Activated naive CD8-positive, alpha-beta T cell treated with anti-CD3 and anti-CD28 coated beads, Interleukin-2, amount 50 U/mL, for 24 hours (primary cell): Measurements from ENCODE around the gene SLC6A20.

Experiments
- ATAC-seq: fragments of 150-1000 bp; cut with Tn5 transposase; one replicate; pipeline ENCODE4 v1.10.0; 2021
- DNase-seq: peaks from one replicate; pipeline ENCODE4 v3.0.0; 2021
- H3K27ac Mint-ChIP-seq: one replicate; pipeline ENCODE4 v1.8.0; 2021; ENCODE audit warnings: mild to moderate bottlenecking, mixed read lengths
- H3K27me3 Mint-ChIP-seq: one replicate; pipeline ENCODE4 v1.8.0; 2021; ENCODE audit warnings: mixed read lengths
- H3K36me3 Mint-ChIP-seq: one replicate; pipeline ENCODE4 v1.8.0; 2021; ENCODE audit warnings: low read depth, mixed read lengths
- H3K4me1 Mint-ChIP-seq: one replicate; pipeline ENCODE4 v1.8.0; 2021; ENCODE audit warnings: mixed read lengths
- H3K4me3 Mint-ChIP-seq: one replicate; pipeline ENCODE4 v1.8.0; 2021; ENCODE audit warnings: mild to moderate bottlenecking, moderate library complexity, mixed read lengths
- H3K9me3 Mint-ChIP-seq: one replicate; pipeline ENCODE4 v1.8.0; 2021; ENCODE audit warnings: mixed read lengths

Gene SLC6A20

DNA sequence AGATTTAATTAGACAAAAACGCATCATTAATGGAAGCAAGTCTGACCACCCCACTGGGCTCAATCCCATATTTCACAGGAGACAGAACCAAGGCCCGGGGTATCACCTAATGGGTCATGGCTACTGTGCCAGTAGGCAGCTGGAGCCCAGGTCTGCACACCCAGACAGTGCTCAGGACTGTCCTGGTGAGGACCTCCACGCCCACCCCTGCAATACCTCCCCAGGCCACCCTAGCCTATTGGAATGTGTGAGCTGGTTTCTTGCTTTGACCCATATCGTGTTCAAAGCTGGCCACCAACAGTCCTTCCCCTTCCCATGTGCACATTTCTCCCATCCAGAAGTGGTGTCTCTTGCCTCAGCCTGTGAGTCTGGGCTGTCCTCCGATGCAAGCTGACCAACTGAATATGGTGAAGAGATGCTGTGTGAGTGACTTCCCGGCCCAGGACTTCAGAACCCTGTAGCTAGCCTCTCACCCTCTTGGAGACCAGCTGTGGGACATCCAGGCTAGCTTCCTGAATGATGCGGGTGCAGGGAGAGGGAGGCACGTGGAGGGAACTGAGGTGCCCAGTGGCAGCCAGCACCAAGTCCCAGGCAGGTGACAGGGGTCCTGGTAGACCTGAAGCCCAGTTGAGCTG lies 19.1 kb downstream of the SLC6A20 start:
- Mint-ChIP-seq H3K27me3 (peaks cover 5% of the 10 kb centered on the region), H3K4me3 (no peak overlapping the region), H3K4me1 (peaks cover 11% of the 10 kb centered on the region), H3K9me3 (no peaks in the 10 kb centered on the region), H3K36me3 (no peaks in the 10 kb centered on the region), H3K27ac (no peak overlapping the region)
- no peak for DNase-seq
- no peak for ATAC-seq

DNA sequence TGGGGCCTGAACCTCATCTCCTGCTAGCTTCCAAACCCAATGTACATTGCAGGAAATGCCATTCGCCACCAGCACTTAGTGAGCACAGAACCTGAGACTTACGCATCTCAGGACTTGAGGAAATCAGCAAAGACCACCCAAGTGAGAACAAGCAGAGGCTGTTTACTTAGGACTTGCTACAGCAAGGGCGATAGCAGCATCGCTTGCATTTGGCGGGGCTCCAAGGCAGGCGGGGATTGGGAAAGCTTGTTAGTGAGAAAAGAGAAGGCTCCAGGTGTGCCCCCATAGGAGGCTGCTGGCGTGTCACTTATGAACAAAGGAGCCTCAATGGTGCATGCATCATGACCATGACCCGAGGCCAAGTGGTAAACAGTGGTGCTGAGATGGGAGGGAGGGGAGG lies 19.7 kb downstream of the SLC6A20 start:
- H3K4me3 Mint-ChIP-seq = no peak overlapping the region
- no peak for ATAC-seq

DNA sequence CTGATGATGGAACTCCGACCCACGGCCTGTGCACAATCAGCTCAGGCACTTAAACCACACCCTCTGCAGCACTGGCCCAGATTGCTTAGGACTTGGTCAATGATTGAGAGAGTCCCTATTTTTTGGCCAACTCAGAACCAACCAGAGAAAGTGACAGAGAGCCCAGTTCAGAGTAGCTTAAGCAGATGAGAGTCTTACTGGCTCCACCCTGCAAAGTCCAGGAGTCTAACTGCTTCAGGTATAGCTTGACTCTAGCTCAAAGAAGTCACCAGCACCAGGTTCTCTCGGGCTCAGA lies 20.1 kb downstream of the SLC6A20 start:
- Mint-ChIP-seq H3K27ac (no peak overlapping the region), H3K4me3 (no peak overlapping the region), H3K9me3 (no peaks in the 10 kb centered on the region), H3K27me3 (peaks cover 10% of the 10 kb centered on the region), H3K36me3 (no peaks in the 10 kb centered on the region), H3K4me1 (peaks cover 14% of the 10 kb centered on the region)
- DNase-seq (no peak), ATAC-seq (no peak)

More for the DNA sequence above, 19.7 kb downstream of the SLC6A20 start:
- no peak for DNase-seq
- Mint-ChIP-seq H3K27ac (no peak overlapping the region), H3K36me3 (no peaks in the 10 kb centered on the region), H3K9me3 (no peaks in the 10 kb centered on the region), H3K27me3 (peaks cover 9% of the 10 kb centered on the region), H3K4me1 (peaks cover 14% of the 10 kb centered on the region)

DNA sequence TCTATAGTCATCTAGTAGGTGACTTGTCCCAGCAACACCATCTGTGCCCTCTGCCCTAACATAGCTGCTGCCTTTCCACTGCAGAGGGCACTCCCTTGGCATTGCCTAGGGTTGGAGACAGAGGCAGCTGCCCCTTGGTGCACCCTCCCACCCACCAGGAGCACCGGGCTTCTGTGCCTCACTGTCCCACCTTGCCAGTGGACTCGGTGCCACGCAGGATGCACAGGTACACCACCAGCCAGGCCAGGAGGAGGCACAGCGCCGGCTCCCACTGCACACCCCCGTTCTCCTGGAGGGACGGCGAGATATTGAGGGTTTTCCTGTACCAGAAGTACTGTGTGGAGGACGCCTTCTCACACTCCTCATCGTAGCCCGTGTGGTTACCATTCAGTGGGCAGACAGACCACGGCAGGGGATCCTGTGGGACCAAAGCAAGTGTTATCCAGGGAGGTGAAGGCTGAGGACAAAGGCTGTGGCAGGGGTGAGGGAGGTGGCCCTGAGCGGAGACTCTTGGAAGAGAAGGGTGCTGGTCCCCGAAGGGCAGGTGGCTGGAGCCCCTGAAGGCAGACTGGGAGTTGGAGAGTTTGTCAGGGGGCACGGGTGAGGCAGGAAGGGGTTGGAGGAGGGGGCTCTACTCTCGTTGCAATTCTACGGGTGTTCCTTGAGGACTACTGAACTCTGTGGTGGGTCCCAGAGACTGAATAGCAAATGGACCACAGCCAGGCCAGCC lies 20.6 kb downstream of the SLC6A20 start:
- no peaks in the 10 kb centered on the region for H3K36me3 Mint-ChIP-seq
- DNase-seq (no peak), ATAC-seq (no peak)
- H3K27me3 Mint-ChIP-seq = peaks cover 9% of the 10 kb centered on the region
- H3K4me3 Mint-ChIP-seq = no peak overlapping the region
- H3K9me3 Mint-ChIP-seq = no peaks in the 10 kb centered on the region
- peaks cover 14% of the 10 kb centered on the region for H3K4me1 Mint-ChIP-seq
- no peak overlapping the region for H3K27ac Mint-ChIP-seq

DNA sequence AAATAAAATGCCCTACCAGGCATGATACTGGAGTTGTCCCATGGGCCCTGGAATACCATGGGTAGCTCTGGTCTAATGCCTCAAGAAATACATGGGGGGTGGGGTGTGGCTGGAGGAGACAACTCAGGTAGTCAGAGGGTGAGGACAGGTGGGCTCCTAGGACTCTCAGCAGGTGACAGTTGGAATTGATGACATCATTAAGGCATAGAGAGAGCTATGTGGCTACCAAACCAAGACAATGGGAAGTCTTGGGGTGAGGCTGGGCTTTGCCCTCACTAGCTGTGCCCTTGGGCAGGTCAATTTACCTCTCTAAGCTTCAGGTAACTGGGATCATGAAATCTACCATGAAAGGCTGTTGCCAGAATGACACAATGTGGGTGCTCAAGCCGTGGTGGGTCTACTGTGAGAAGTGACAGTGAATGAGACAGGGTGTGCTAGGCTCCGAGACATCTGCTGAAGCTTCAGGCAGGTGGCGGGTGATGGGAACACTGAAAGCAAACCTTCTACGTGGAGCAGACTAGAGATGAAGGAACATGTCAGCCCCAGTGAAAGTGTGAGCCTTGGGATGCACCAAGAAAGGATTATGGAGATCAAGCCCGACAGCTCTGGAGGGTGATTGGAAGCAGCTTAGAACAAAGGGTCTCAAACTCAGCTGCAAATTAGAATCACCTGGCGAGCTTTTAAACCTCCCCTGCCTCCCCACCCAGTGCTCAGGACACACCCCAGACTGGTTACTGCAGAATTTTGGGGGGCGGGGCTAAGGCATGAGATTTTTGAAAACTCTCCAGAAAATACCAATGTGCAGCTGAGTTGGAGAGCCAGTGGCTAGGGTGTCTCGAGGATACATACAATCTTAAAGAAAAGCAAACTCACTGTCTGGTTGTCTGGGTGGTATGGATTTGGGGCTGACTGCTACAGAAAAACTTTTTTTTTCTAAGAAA lies 21.5 kb downstream of the SLC6A20 start:
- H3K4me3 Mint-ChIP-seq = no peak overlapping the region
- peaks cover 13% of the 10 kb centered on the region for H3K27me3 Mint-ChIP-seq
- no peak for DNase-seq
- peaks cover 14% of the 10 kb centered on the region for H3K4me1 Mint-ChIP-seq
- H3K9me3 Mint-ChIP-seq = no peaks in the 10 kb centered on the region
- ATAC-seq = no peak
- H3K27ac Mint-ChIP-seq = no peak overlapping the region
- no peaks in the 10 kb centered on the region for H3K36me3 Mint-ChIP-seq

DNA sequence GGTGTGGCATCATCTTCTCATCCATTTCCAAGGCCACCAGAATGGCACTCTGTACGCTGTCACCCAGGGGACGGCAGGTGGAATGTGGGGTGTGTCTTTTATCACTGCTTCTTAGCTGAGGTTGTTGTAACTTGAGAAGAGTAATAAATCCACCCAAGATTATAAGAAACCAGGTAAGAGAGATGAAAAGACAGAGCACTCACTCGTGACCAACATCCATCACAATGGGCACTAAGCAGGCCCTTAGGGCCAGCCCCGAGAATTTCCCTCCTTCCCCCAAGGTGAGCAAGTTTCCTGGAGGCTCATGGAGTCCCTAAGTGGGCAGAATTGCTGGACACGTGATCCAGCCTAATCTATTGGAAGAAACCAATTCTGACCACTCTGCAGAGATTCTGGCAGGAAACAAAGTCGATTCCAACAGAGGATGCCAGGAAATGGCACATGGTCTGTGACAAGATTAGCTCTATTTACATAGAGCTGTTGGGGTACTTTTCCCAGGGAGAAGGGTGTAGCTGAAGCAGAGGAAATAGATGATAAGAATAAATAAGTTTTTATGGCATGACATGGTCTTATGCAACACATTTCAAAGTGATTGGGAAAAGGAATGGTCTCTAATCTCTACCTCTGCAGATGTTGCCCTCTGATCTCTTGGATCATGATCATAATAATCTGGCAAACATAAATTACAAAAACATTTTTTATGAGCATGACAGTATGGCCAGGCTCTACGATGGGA lies 22.5 kb downstream of the SLC6A20 start:
- Mint-ChIP-seq H3K36me3 (no peaks in the 10 kb centered on the region), H3K4me3 (no peak overlapping the region)
- no peak for DNase-seq

DNA sequence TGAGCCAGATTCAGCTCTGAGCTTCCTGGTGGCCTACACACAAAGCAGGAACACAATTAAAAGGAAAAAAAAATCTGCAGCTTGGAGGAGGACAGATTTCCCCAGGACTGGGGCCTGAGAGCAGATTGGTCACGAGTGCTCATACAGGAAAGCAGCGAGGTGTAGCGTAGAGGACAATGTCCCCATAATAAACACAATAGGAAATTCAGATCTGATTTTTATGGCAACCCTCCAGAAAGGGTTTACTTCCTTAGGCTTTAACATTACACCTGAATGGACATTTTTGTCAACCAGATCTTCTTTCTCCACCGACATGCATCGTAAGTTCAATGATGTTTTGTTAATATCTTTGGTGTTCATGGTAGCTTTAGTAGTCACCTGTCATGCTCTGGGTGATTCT lies 23.3 kb downstream of the SLC6A20 start:
- Mint-ChIP-seq H3K4me1 (peaks cover 14% of the 10 kb centered on the region), H3K27me3 (peaks cover 28% of the 10 kb centered on the region), H3K4me3 (no peak overlapping the region), H3K36me3 (no peaks in the 10 kb centered on the region), H3K9me3 (no peaks in the 10 kb centered on the region), H3K27ac (peak overlapping the region; percentile 60)
- ATAC-seq (no peak), DNase-seq (no peak)

More for the DNA sequence above, 22.5 kb downstream of the SLC6A20 start:
- Mint-ChIP-seq H3K27ac (no peak overlapping the region), H3K9me3 (no peaks in the 10 kb centered on the region), H3K27me3 (peaks cover 21% of the 10 kb centered on the region), H3K4me1 (peaks cover 14% of the 10 kb centered on the region)
- ATAC-seq = no peak

DNA sequence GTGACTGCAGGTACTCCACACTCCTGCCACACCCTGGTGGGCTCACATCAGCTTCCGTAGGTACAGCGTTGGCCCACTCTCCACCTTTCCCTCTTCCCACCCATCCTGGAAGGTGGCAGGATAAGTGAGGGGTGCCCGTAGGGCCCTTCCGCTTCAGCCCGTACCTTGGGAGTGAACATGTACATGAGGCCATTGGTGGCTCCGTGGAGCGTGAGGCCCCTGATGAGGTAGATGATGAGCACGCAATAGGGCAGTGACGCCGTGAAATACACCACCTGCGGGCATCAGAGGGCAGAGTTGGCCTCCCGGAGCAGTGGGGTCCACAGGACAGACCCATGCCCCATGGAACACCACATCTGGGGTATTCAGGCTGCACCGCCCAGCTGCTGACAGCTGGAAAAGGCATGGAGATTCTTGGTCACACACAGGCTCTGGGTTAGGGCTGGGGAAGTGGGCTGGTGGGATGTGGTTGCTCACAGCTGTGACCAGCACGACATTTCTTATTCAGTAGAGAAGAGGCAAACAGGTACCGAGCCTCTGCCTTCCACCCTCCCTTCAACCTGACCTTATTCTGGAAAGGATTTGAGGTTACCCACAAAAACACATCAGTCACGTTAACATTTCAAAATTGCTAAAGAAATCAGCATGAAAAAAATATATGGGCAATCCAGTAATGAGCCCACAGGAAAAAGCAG lies 23.8 kb downstream of the SLC6A20 start:
- H3K36me3 Mint-ChIP-seq = no peaks in the 10 kb centered on the region
- peaks cover 3% of the 10 kb centered on the region for H3K9me3 Mint-ChIP-seq
- peaks cover 14% of the 10 kb centered on the region for H3K4me1 Mint-ChIP-seq
- DNase-seq = peak; percentile 27
- ATAC-seq = peak; percentile 86
- H3K4me3 Mint-ChIP-seq = no peak overlapping the region
- H3K27ac Mint-ChIP-seq = peak overlapping the region; percentile 60
- H3K27me3 Mint-ChIP-seq = peaks cover 29% of the 10 kb centered on the region

DNA sequence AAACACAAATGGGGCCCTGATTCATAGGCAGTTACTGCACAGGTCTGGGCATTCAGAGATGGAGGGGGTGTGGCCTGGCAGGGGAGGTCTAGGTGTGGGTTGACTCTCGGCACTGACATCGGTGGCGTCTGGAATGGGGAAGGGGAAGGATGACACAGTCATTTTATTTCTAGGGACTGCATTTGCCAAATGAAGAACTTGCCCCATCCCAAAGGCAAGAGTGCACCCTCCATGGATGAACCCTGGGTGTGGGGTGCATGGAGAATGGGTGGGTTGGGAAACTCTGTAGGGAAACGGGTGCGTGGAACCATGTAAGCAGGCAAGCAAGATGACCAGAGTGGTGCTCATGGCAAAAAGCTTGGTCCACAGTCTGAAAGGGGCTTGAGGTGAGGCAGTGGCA lies 24.5 kb downstream of the SLC6A20 start:
- Mint-ChIP-seq H3K27ac (no peak overlapping the region), H3K4me1 (peaks cover 14% of the 10 kb centered on the region), H3K27me3 (peaks cover 34% of the 10 kb centered on the region), H3K36me3 (no peaks in the 10 kb centered on the region), H3K4me3 (no peak overlapping the region), H3K9me3 (peaks cover 8% of the 10 kb centered on the region)
- DNase-seq (no peak), ATAC-seq (no peak)

DNA sequence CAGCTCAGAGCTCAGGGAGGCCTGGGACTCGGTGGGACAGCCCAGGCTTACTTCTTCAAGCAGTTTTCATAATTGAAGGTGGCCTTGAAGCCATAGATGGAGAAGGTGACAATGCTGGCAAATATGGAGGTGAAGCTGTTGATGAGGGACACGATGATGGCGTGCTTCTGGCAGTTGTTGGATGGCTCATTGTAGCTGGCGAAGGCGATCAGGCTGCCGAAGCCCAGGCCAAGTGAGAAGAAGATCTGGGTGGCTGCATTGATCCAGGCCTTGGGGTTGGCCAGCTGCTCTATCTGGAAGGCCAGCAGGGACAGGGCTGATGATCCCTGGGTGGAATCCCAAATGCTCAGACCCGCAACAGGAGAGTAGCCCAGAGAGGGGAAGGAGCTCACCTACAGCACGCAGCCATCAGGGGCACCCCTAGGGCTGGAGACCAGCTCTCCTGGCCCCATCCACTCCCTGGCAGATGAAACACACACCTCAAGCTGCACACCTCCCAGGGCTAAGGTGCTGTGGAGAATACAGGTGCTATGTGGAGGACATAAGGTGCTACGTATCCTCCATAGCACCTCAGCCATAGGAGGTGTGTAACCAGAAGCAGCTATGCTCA lies 25.1 kb downstream of the SLC6A20 start:
- Mint-ChIP-seq H3K27ac (no peak overlapping the region), H3K36me3 (no peaks in the 10 kb centered on the region), H3K4me1 (peaks cover 14% of the 10 kb centered on the region), H3K9me3 (peaks cover 8% of the 10 kb centered on the region), H3K4me3 (no peak overlapping the region), H3K27me3 (peaks cover 34% of the 10 kb centered on the region)
- DNase-seq (no peak), ATAC-seq (no peak)

DNA sequence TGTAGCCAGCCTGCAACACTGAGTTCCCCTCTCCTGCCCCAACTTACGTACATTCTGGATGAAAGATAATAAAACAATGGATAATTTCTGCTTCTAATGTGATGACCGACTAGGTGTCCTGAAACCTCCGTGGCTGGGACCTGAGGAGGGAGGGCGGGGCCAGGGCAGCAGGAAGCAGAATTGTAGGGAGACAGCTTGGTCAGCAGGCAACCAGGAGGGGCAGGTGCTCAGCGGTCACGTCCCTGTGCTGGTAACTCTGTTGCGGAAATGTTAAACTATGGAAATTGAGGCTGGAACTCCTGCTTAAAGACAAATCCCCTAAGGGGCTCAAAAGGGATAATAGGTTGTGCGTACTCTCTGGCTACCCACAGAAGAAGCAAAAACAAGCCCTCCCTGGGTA lies 30.4 kb downstream of the SLC6A20 start:
- H3K36me3 Mint-ChIP-seq = no peaks in the 10 kb centered on the region
- H3K4me3 Mint-ChIP-seq = no peak overlapping the region
- no peak overlapping the region for H3K27ac Mint-ChIP-seq

DNA sequence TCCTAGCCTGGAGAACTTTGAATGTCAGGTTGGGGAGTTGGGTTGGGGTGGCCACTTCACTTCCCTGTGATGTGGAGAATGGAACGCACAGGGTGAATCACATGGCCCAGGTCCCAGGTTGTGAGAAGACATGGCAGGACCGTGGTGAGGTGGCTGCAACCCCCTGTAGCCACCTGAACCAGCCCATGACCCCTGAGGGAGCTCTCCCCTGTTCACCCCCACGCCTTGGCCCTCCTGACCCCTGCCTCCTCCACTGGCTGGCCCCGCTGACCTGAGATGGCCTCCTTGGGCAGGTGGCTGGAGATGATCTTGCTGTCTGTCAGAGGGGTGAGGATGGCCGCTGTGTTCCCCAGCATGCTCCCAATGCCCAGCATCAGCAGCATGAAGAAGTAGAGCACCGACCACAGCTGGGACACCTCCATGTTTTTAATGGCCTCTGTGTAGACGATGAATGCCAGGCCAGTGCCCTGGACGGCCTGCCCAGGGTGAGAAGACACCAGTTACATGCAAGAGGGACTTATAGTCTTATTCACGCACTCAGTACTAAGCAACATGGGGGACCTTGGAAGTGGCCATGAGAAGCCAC lies 31.0 kb downstream of the SLC6A20 start:
- Mint-ChIP-seq H3K27ac (no peak overlapping the region), H3K4me1 (no peaks in the 10 kb centered on the region), H3K27me3 (peaks cover 25% of the 10 kb centered on the region), H3K4me3 (no peak overlapping the region), H3K36me3 (no peaks in the 10 kb centered on the region), H3K9me3 (peaks cover 8% of the 10 kb centered on the region)
- ATAC-seq = no peak
- DNase-seq = no peak

More for the DNA sequence above, 30.4 kb downstream of the SLC6A20 start:
- Mint-ChIP-seq H3K27me3 (peaks cover 25% of the 10 kb centered on the region), H3K9me3 (peaks cover 8% of the 10 kb centered on the region), H3K4me1 (no peaks in the 10 kb centered on the region)
- DNase-seq (no peak), ATAC-seq (no peak)

DNA sequence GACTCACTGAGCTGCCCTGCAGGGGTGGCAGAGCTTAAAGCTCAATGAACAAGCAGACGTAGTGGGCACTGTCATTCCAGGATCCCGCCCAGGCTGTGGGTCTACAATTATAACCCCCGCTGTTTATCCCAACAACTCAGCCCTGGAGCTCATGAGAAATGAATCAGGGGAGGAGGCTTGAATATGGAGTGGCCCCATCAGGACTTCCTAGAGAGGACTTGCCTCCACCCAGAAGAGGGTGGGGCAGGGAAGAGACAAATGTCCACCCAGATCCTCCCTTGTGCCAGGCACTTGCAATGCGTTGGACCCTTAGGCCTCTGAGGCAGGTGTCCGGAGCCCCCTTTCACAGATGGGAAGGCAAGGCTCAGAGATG lies 33.0 kb downstream of the SLC6A20 start:
- DNase-seq (no peak), ATAC-seq (no peak)
- Mint-ChIP-seq H3K27ac (no peak overlapping the region), H3K4me1 (no peaks in the 10 kb centered on the region), H3K27me3 (peaks cover 7% of the 10 kb centered on the region), H3K4me3 (no peak overlapping the region), H3K9me3 (peaks cover 8% of the 10 kb centered on the region), H3K36me3 (no peaks in the 10 kb centered on the region)
